ENCODE measurements around the gene CSNK1E. TPM values are rescaled to one million over a fixed set of nuclear protein-coding genes. Genes with fewer than 3 reads are reported as not detected.

Gene CSNK1E
- total and polyA plus RNA-seq, 9 of the 15 experiments (the other 6 are each of a cell fraction or from before 2014, with no cell fraction given): 2.7 to 70.0 (median 41.3) TPM

DNA sequence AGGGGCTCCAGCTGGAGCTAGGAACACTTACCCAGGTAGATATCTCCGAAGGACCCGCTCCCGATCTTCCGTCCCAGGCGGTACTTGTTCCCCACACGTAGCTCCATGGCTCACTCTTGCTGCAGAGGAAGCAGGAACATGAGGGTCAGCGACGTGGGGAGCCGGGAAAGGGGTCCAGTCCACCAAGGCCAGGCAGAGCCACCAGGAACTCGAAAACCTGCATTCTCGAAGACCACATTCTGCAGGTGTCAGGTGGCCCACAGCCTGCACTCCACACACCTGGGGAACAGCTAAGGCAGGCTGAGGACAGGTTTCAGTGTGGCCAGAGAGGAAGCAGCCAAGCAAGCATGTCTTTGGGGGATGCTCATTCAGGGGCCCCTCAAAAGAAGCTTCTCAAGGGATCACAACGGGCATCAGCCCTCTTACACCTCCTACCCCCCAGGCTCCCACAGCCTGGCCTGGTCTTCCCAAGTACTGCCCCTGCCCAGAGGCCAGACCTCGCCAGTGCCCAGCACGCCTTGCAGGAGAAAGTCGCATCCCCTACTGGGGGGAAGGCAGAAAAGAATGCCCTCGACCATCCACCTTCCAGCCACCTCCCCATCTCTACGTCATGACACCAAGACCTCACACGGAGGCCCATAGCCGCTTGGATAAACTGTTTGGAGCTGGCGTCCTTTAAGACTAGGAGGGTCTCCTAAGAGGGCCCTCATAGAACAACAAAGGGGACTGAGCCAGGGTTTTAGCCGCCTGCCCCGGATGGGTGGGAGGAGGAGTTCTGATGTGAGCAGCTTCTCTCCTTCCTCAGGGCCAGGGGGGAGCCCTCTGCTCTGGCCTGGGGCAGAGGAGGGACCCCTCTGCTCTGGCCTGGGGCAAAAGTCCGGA lies 2.9 kb downstream of the CSNK1E start (continued):
- no peak for TF ChIP-seq ZC3H8 (IDR thresholded peaks at IDR 0.05)
- no peak for TF ChIP-seq ZKSCAN1 (IDR thresholded peaks at IDR 0.05; ENCODE audit: low read depth, low read length)
- TF ChIP-seq XRCC4 (IDR thresholded peaks at IDR 0.05; ENCODE audit: extremely low read depth, insufficient read depth, insufficient read length): no peak
- TF ChIP-seq ILK (tag; IDR thresholded peaks at IDR 0.05; ENCODE audit: borderline replicate concordance, low read depth): no peak
- TF ChIP-seq, protein P1, sequence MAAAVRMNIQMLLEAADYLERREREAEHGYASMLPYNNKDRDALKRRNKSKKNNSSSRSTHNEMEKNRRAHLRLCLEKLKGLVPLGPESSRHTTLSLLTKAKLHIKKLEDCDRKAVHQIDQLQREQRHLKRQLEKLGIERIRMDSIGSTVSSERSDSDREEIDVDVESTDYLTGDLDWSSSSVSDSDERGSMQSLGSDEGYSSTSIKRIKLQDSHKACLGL (CRISPR knock-in tag; IDR thresholded peaks at IDR 0.05; ENCODE audit: borderline replicate concordance, poor library complexity, severe bottlenecking): no peak
- TF ChIP-seq, protein P2, sequence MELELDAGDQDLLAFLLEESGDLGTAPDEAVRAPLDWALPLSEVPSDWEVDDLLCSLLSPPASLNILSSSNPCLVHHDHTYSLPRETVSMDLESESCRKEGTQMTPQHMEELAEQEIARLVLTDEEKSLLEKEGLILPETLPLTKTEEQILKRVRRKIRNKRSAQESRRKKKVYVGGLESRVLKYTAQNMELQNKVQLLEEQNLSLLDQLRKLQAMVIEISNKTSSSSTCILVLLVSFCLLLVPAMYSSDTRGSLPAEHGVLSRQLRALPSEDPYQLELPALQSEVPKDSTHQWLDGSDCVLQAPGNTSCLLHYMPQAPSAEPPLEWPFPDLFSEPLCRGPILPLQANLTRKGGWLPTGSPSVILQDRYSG (tag; conservative IDR thresholded peaks at IDR 0.05; ENCODE audit: low read depth): no peak

DNA sequence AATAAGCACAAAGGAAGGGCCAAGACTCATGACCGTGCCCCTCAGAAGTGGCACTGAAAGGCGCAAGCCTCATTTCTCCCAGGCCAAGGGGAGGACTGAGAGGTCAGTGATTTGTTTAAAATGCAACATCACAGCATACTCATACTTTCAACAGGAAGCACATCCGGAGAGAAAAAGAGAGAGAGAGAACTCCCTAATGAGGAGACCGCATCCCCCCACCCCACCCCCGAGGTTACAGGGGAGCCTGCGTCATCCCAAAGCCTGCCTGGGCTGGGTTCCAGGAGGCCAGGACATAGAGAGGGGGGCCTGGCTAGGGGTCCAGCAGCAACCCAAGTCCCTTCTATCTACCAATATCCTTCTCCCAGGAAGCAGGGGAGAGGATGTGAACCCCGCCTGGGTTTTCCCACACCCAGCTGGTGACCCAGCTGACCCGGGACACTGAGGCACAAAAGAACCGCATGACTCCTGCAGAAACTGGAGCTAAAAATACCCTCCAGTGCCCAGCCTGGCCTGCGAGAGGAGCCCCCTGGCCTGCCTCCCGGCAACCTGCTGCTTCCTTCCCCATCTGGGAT lies 3.8 kb downstream of the CSNK1E start:
- intact Hi-C loops (cut with micrococcal nuclease) (no loop called here), in situ Hi-C loops (cut with MboI) (no loop called here)
- Histone ChIP-seq H3K4me3 (no peak overlapping the region), H2AFZ (ENCODE audit: low read depth, low read length) (no peak overlapping the region), H3K4me2 (ENCODE audit: insufficient read depth, low read length) (no peak overlapping the region), H3K27ac (ENCODE audit: extremely low read depth, low read depth, low read length) (no peak overlapping the region), H3K79me2 (ENCODE audit: control insufficient read depth, insufficient read depth, low read length) (peaks cover 84% of the 10 kb centered on the region), H3K36me3 (ENCODE audit: control insufficient read depth, insufficient read depth, low read length) (peaks cover 53% of the 10 kb centered on the region; the same call in 1 of the 3 replicates), H3K4me1 (replicated peaks in 1 of 2; ENCODE audit: control insufficient read depth in 2 of 2, insufficient read depth in 2 of 2, low read length in 2 of 2) (peaks cover 9 to 41% of the 10 kb centered on the region in 2 experiments), H3K27me3 (ENCODE audit: control insufficient read depth in 2 of 2, insufficient read depth in 2 of 2, low read length in 2 of 2) (no peaks in the 10 kb centered on the region; a peak in 1 of 5 replicates), H3K9ac (ENCODE audit: insufficient read depth in 1 of 2, low read depth in 2 of 2, low read length in 2 of 2) (peak overlapping the region in 1 of 2 experiments; percentile 82; a peak in 1 of 4 replicates), H4K20me1 (replicated peaks; ENCODE audit: control insufficient read depth, insufficient read depth, low read length) (peaks cover 47% of the 10 kb centered on the region), H3K9me3 (replicated peaks; ENCODE audit: control insufficient read depth, insufficient read depth, low read depth, low read length) (no peaks in the 10 kb centered on the region), H3K9me1 (ENCODE audit: control insufficient read depth, insufficient read depth, low read length) (no peaks in the 10 kb centered on the region)
- ChIA-PET CTCF (ENCODE audit: low intra/inter-chr PET ratio) (no interaction called here), POLR2A (interaction anchor here (0.9 to 1.8 kb wide), 4 partner anchors 8 to 46 kb away, joined by 3 to 6 read pairs (median 4); no protein-coding TSS in a partner anchor)
- 88% methylated on average over 5 of the region's 11 CpGs for WGBS (ENCODE audit: insufficient coverage, low coverage, missing lambda C conversion rate)
- DNase-seq (ENCODE audit: extremely low read depth in 1 of 4, low spot score in 3 of 4): no peak
- no peak for FAIRE-seq
- TF ChIP-seq KLF13 (tag; IDR thresholded peaks at IDR 0.05; ENCODE audit: borderline replicate concordance, low read depth): no peak
- TF ChIP-seq, protein P3, sequence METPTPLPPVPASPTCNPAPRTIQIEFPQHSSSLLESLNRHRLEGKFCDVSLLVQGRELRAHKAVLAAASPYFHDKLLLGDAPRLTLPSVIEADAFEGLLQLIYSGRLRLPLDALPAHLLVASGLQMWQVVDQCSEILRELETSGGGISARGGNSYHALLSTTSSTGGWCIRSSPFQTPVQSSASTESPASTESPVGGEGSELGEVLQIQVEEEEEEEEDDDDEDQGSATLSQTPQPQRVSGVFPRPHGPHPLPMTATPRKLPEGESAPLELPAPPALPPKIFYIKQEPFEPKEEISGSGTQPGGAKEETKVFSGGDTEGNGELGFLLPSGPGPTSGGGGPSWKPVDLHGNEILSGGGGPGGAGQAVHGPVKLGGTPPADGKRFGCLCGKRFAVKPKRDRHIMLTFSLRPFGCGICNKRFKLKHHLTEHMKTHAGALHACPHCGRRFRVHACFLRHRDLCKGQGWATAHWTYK (CRISPR knock-in tag; IDR thresholded peaks at IDR 0.05): no peak
- no peak for TF ChIP-seq MCM3 (IDR thresholded peaks at IDR 0.05)
- no peak for TF ChIP-seq EP400 (IDR thresholded peaks at IDR 0.05)
- no peak for TF ChIP-seq RBM14 (IDR thresholded peaks at IDR 0.05; ENCODE audit: borderline replicate concordance, insufficient read depth, low read depth, low read length)
- no peak for ATAC-seq
- no TSS peak for BruUV-seq (replicated peaks)
